Upper lobe of left lung (tissue), 4 donors: Measurements from ENCODE around the gene LCOR.

Experiments used
- CTCF ChIP-seq, 6 experiments: fragments of 450-650 bp in 4 of 6; fragments of 200-600 bp in 2 of 6; sonication (generic) in 2 of 6; IDR thresholded peaks; one replicate each; pipeline ENCODE4 v1.5.1; 2016 to 2019; ENCODE audit warnings: antibody characterized with exemption in 6 of 6
- EP300 ChIP-seq, 4 donors: sonication (generic); formaldehyde crosslinking; IDR thresholded peaks; one replicate each; pipeline ENCODE4 v1.5.1; 2017; ENCODE audit warnings: antibody characterized with exemption in 4 of 4, control low read depth in 2 of 4
- POLR2A ChIP-seq, 4 donors: fragments of 450-650 bp; IDR thresholded peaks; one replicate each; pipeline ENCODE4 v1.5.1; 2016 to 2017; ENCODE audit warnings: antibody characterized with exemption in 4 of 4, mild to moderate bottlenecking in 2 of 4
- POLR2AphosphoS5 ChIP-seq, 2 donors: sonication (generic); formaldehyde crosslinking; IDR thresholded peaks; one replicate each; pipeline ENCODE4 v1.5.1; 2017; ENCODE audit warnings: antibody characterized with exemption in 2 of 2

GRCh38 chr10:96834120-96834519 is 2.0 kb downstream of the LCOR start:
- TF ChIP-seq CTCF (IDR thresholded peaks at IDR 0.05) = no peak
- no peak for TF ChIP-seq POLR2AphosphoS5 (IDR thresholded peaks at IDR 0.05)
- no peak for TF ChIP-seq EP300 (IDR thresholded peaks at IDR 0.05)
- TF ChIP-seq POLR2A (IDR thresholded peaks at IDR 0.05) = no peak
